SK-N-MC (cell line): Measurements from ENCODE around the gene PLIN1.

ENCODE experiments used
- DNase-seq: peaks from one replicate; pipeline ENCODE4 v3.0.0-alpha.2; 2011; ENCODE audit warnings: low read depth, low spot score
- H3K27ac ChIP-seq: fragments of 200-600 bp; sonication (generic); 2 replicates; pipeline ENCODE4 v1.5.1; 2016; ENCODE audit warnings: mixed run types
- H3K36me3 ChIP-seq: fragments of 200-600 bp; sonication (generic); 2 replicates; pipeline ENCODE4 v1.6.1; 2017; ENCODE audit warnings: antibody characterized with exemption, low read length, mixed read lengths; ENCODE audit not compliant: insufficient read depth
- H3K4me3 ChIP-seq: fragments of 200-600 bp; sonication (generic); 2 replicates; pipeline ENCODE4 v1.5.1; 2016
- H3K9ac ChIP-seq: fragments of 200-600 bp; sonication (generic); 2 replicates; pipeline ENCODE4 v1.8.0; 2017; ENCODE audit warnings: mixed run types, mixed read lengths; ENCODE audit not compliant: insufficient read length
- H3K9me3 ChIP-seq: fragments of 200-600 bp; sonication (generic); 2 replicates; pipeline ENCODE4 v1.6.1; 2017; ENCODE audit warnings: low read depth, mild to moderate bottlenecking, antibody characterized with exemption, low read length, moderate library complexity, mixed read lengths
- EZH2 ChIP-seq: fragments of 200-600 bp; sonication (generic); IDR thresholded peaks from one replicate; pipeline ENCODE4 v1.6.1; 2017; ENCODE audit warnings: antibody characterized with exemption
- FOXP2 ChIP-seq: optimal IDR thresholded peaks from 2 replicates; pipeline ENCODE3; 2011; ENCODE audit warnings: mild to moderate bottlenecking, moderate library complexity; ENCODE audit not compliant: insufficient read depth; ENCODE audit errors: extremely low read length, control extremely low read depth
- POLR2AphosphoS5 ChIP-seq: IDR thresholded peaks from 2 replicates; pipeline ENCODE4 v1.6.1; 2012; ENCODE audit warnings: mild to moderate bottlenecking, low read depth, low read length, borderline replicate concordance

The PLIN1 gene

DNA sequence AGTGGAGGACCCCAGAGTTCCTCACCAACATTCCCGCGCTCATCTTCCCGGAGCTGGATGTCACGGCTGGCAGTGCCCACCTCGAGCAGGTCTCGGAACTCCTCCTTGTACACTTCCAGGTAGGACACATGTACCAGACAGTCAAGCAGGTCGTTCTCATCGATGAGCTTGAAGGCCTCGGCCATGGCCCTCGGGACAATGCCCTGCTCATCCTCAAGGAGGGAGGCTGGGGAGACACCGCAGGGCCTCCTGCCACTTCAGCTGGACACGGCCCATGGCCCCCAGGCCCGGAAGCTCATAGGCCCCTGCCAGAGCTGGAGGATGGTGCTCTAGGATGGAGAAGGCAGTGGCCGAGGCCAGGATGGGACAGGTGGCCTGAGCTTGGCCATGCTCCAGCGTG, 29.5 kb downstream of the PLIN1 start:
- no peak overlapping the region for H3K27ac ChIP-seq
- H3K9me3 ChIP-seq, result no peaks in the 10 kb centered on the region
- no peak overlapping the region for H3K4me3 ChIP-seq
- no peak for TF ChIP-seq POLR2AphosphoS5
- TF ChIP-seq FOXP2, result no peak
- no peak for TF ChIP-seq EZH2
- peaks cover 38% of the 10 kb centered on the region; the same call in 1 of the 2 replicates for H3K36me3 ChIP-seq
- no peak for DNase-seq
- H3K9ac ChIP-seq, result no peak overlapping the region

- H3K9ac ChIP-seq, result no peak overlapping the region
- H3K4me3 ChIP-seq, result no peak overlapping the region
- peaks cover 42% of the 10 kb centered on the region; the same call in 1 of the 2 replicates for H3K36me3 ChIP-seq
- H3K9me3 ChIP-seq, result no peaks in the 10 kb centered on the region
- TF ChIP-seq FOXP2 (no peak), POLR2AphosphoS5 (no peak), EZH2 (no peak)
- H3K27ac ChIP-seq, result no peak overlapping the region
- DNase-seq, result no peak
Measured at GRCh38 chr15:89649013-89649625, 30.0 kb downstream of the PLIN1 start.

DNA sequence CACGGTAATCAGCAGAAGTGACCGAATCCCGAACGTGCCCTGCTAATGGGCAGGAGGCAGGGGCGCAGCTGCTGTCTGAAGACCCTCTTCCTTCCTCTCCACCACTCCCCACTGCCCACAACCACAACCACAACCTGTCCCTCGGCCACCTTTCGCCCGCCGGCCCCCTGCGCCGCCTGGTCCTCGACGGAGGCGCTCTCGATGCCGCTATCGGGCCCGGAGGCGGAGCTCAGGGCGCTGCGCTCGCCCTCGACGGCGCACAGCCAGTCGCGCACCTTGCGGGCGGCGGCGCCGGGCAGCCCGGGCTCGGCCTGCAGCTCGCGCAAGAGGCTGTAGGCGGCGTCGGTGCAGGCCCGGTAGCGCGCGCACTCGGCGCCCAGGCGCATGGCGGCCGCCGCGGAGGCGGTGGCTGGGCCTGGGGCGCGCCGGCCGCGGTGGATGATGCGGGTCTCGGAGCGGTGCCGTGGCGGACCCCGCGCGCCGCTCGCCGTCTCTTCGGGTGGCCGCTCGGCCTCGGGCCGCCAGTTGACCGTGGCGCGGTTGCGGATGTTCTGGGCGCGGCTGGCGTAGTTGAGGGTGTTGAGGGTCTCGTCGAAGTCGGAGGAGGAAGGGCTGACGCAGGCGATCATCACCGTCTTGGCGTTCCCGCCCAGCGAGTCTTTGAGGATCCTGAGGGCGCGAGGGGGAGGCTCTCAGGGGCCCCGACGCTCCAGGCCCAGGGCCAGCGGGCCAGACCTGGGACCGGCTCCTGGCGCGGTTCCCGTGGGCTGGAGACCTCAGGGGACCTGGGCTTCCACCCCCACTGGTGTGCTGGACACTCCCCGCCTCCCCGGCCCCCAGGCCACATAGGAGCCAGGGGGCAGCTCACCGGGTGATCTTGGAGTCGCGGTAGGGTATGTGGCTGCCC, 30.8 kb downstream of the PLIN1 start:
- TF ChIP-seq POLR2AphosphoS5 (no peak), FOXP2 (no peak), EZH2 (no peak)
- Histone ChIP-seq H3K27ac (no peak overlapping the region), H3K9me3 (no peaks in the 10 kb centered on the region), H3K36me3 (peaks cover 46% of the 10 kb centered on the region; the same call in 1 of the 2 replicates), H3K9ac (no peak overlapping the region), H3K4me3 (no peak overlapping the region)
- DNase-seq, result no peak

DNA sequence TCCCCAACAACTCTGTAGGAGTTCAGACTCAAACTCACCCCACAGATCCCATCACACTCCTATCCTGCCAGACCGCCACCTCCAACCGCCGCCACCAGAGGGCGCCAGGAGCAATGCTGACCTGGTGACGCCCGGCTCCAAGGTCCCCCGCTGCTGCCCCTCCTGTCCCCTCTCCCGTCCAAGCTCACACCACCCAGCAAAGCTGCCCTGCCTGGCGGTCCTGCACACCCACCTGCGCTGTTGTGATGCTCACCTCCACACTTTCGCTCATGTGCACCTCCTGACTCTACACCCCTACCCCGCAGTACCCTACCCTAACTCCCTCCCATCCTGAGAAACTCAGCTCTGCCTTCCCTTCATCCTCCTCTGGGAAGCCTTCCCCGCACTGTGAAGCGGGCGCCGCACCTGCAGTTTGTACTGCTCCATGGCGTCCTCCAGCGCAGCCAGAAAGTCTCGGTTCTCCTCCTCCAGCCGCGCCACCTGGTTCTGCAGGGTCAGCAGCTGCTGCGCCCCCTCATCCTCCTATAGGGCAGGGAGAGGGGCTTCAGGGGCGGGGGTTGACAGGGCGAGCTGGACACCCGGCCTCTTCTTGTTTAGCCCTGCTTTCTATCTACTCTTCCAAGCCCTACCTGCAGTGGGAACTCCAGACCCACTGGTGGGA, 31.8 kb downstream of the PLIN1 start:
- H3K27ac ChIP-seq, result no peak overlapping the region

GRCh38 chr15:89646416-89647141, 32.6 kb downstream of the PLIN1 start:
- H3K27ac ChIP-seq, result no peak overlapping the region
- no peak overlapping the region for H3K9ac ChIP-seq
- H3K36me3 ChIP-seq, result peaks cover 47% of the 10 kb centered on the region
- H3K4me3 ChIP-seq, result no peak overlapping the region
- TF ChIP-seq POLR2AphosphoS5 (no peak), EZH2 (no peak), FOXP2 (no peak)
- no peaks in the 10 kb centered on the region for H3K9me3 ChIP-seq
- no peak for DNase-seq

More for the DNA sequence above, 31.8 kb downstream of the PLIN1 start:
- H3K36me3 ChIP-seq, result peaks cover 47% of the 10 kb centered on the region
- H3K9me3 ChIP-seq, result no peaks in the 10 kb centered on the region
- no peak overlapping the region for H3K4me3 ChIP-seq
- TF ChIP-seq POLR2AphosphoS5 (peak; percentile 29; the same call in 1 of the 2 replicates), EZH2 (no peak)
- H3K9ac ChIP-seq, result no peak overlapping the region
- no peak for DNase-seq

DNA sequence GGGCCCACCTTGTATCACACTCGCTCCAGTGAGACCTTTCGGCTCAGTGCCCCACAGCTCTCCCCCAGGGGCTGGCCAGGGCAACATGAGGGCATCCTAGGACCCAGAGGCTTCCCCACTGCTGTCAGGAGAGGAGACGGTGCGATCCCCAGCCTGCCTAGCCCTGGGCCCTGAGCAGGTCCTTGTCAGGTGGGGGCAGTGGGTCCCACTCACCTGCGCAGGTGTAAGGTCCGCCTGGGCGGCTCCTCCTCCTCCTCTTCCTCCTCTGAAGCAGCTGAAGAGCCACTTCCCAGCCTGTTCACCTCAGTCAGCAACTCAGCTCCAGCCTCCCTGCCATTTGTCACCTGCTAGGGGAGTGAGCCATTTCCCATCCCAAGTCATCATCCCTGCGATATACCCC, 33.5 kb downstream of the PLIN1 start:
- Histone ChIP-seq H3K9ac (no peak overlapping the region), H3K36me3 (peaks cover 54% of the 10 kb centered on the region), H3K27ac (no peak overlapping the region), H3K4me3 (no peak overlapping the region), H3K9me3 (no peaks in the 10 kb centered on the region)
- TF ChIP-seq EZH2 (no peak), POLR2AphosphoS5 (no peak; the same call in 1 of the 2 replicates), FOXP2 (no peak)
- DNase-seq, result no peak

- no peak overlapping the region for H3K27ac ChIP-seq
- no peak for TF ChIP-seq FOXP2
- no peak for TF ChIP-seq POLR2AphosphoS5
- no peak for TF ChIP-seq EZH2
- no peak overlapping the region for H3K4me3 ChIP-seq
- no peaks in the 10 kb centered on the region for H3K9me3 ChIP-seq
- DNase-seq, result no peak
- peaks cover 56% of the 10 kb centered on the region for H3K36me3 ChIP-seq
- no peak overlapping the region for H3K9ac ChIP-seq
Measured at GRCh38 chr15:89642106-89642505, 37.1 kb downstream of the PLIN1 start.

GRCh38 chr15:89641053-89641452, 38.1 kb downstream of the PLIN1 start:
- TF ChIP-seq POLR2AphosphoS5, result no peak
- no peak for TF ChIP-seq FOXP2
- TF ChIP-seq EZH2, result no peak
- DNase-seq, result no peak
- H3K9ac ChIP-seq, result no peak overlapping the region
- H3K9me3 ChIP-seq, result no peaks in the 10 kb centered on the region
- H3K36me3 ChIP-seq, result peaks cover 48% of the 10 kb centered on the region
- H3K4me3 ChIP-seq, result no peak overlapping the region
- no peak overlapping the region for H3K27ac ChIP-seq
